HG03378 (cell line): Measurements from ENCODE around the gene RYR2.

Experiments
- ATAC-seq: cut with Tn5 transposase; IDR thresholded peaks from one replicate; pipeline ENCODE4 v1.9.1; 2021; ENCODE audit warnings: mild to moderate bottlenecking, moderate library complexity; ENCODE audit not compliant: unreplicated experiment

The RYR2 gene

GRCh38 chr1:237041795-237042525 lies at the start of gene RYR2:
Gene RYR2, plus strand, starts transcription at chr1:237042184. Its CDS starts 338 bp downstream, at chr1:237042522.
- ATAC-seq, result no peak

- no peak for ATAC-seq
These were observed 49.5 kb upstream of the RYR2 start for GRCh38 chr1:236992449-236992848.

GRCh38 chr1:236994450-236994849 lies 47.5 kb upstream of the RYR2 start:
- no peak for ATAC-seq

- no peak for ATAC-seq
These were observed 44.6 kb upstream of the RYR2 start for GRCh38 chr1:236997361-236997760.

- ATAC-seq, result no peak
These were observed 44.1 kb upstream of the RYR2 start for GRCh38 chr1:236997882-236998281.

- no peak for ATAC-seq
These were observed 43.4 kb upstream of the RYR2 start for GRCh38 chr1:236998546-236998945.

GRCh38 chr1:237000191-237000590 lies 41.8 kb upstream of the RYR2 start:
- ATAC-seq, result no peak

- ATAC-seq, result no peak
These were observed 38.5 kb upstream of the RYR2 start for GRCh38 chr1:237003516-237003915.

- no peak for ATAC-seq
These were observed 37.9 kb upstream of the RYR2 start, which contains the start of gene MT1HL1 for GRCh38 chr1:237004116-237004515. Gene MT1HL1, minus strand, starts transcription at chr1:237004441. Its CDS starts 69 bp downstream, at chr1:237004372.

- ATAC-seq, result no peak
These were observed 36.3 kb upstream of the RYR2 start for GRCh38 chr1:237005674-237006073.

- ATAC-seq, result no peak
These were observed 34.7 kb upstream of the RYR2 start for GRCh38 chr1:237007147-237007881.

GRCh38 chr1:237009611-237010010 lies 32.4 kb upstream of the RYR2 start:
- ATAC-seq, result no peak

- no peak for ATAC-seq
These were observed 30.6 kb upstream of the RYR2 start for GRCh38 chr1:237011432-237011831.

GRCh38 chr1:237012361-237012760 lies 29.6 kb upstream of the RYR2 start:
- ATAC-seq, result no peak

- ATAC-seq, result no peak
These were observed 29.1 kb upstream of the RYR2 start for GRCh38 chr1:237012788-237013383.

GRCh38 chr1:237013608-237014007 lies 28.4 kb upstream of the RYR2 start:
- ATAC-seq, result no peak

- no peak for ATAC-seq
These were observed 25.4 kb upstream of the RYR2 start for GRCh38 chr1:237016626-237017025.

- ATAC-seq, result no peak
These were observed 23.1 kb upstream of the RYR2 start for GRCh38 chr1:237018896-237019295.

GRCh38 chr1:237025358-237026074 lies 16.5 kb upstream of the RYR2 start:
- no peak for ATAC-seq

- ATAC-seq, result no peak
These were observed 12.7 kb upstream of the RYR2 start for GRCh38 chr1:237029240-237029639.

GRCh38 chr1:237029850-237030535 lies 12.0 kb upstream of the RYR2 start:
- no peak for ATAC-seq
